Tibial artery (tissue), 4 donors: ENCODE results near the gene CREBRF.

Source experiments
- DNase-seq, 2 donors: peaks; one replicate each; pipeline ENCODE4 v3.0.0-alpha.2; 2019
- H3K27ac ChIP-seq, 2 donors: fragments of 200-600 bp; sonication (generic) in 1 of 2; 1 replicate in 1 of 2; 2 replicates in 1 of 2; pipeline ENCODE4 v1.5.1; 2018 to 2019; ENCODE audit warnings: mild to moderate bottlenecking in 1 of 2
- H3K27me3 ChIP-seq, 2 donors: fragments of 200-600 bp; sonication (generic) in 1 of 2; one replicate each; pipeline versions ENCODE4 v1.5.1 to v1.6.0; 2016 to 2019
- H3K36me3 ChIP-seq, 3 donors: fragments of 200-600 bp; sonication (generic) in 2 of 3; one replicate each; pipeline ENCODE4 v1.5.1; 2016 to 2019; ENCODE audit warnings: mild to moderate bottlenecking in 2 of 3
- H3K4me1 ChIP-seq, 4 donors: fragments of 200-600 bp; sonication (generic) in 2 of 4; 1 replicate in 3 of 4; 2 replicates in 1 of 4; pipeline ENCODE4 v1.5.1; 2016 to 2019
- H3K4me3 ChIP-seq, 2 donors: fragments of 200-600 bp; sonication (generic) in 1 of 2; 1 replicate in 1 of 2; 2 replicates in 1 of 2; pipeline ENCODE4 v1.5.1; 2018 to 2019; ENCODE audit warnings: mild to moderate bottlenecking in 2 of 2
- H3K9me3 ChIP-seq, 3 donors: fragments of 200-600 bp; sonication (generic) in 1 of 3; one replicate each; pipeline ENCODE4 v1.5.1; 2016 to 2019
- CTCF ChIP-seq, 2 experiments: fragments of 200-600 bp in 1 of 2; fragments of 450-650 bp in 1 of 2; IDR thresholded peaks; one replicate each; pipeline ENCODE4 v1.5.1; 2017 to 2019; ENCODE audit warnings: antibody characterized with exemption in 2 of 2, mild to moderate bottlenecking in 1 of 2, moderate library complexity in 1 of 2
- intact Hi-C: fragments of 100-400 bp; cut with DNase I; formaldehyde crosslinking; loops from one replicate; pipeline ENCODE4 v1.15.0; 2023; ENCODE audit warnings: low total_unique reads

CREBRF gene

GRCh38 chr5:173159256-173159655 is 103.1 kb downstream of the CREBRF start:
- Histone ChIP-seq H3K27me3 (no peaks in the 10 kb centered on the region), H3K27ac (no peak overlapping the region), H3K36me3 (peaks cover 80 to 95% (median 95%) of the 10 kb centered on the region in 3 donors), H3K4me1 (no peaks in the 10 kb centered on the region), H3K9me3 (no peaks in the 10 kb centered on the region), H3K4me3 (no peak overlapping the region)
- TF ChIP-seq CTCF (IDR thresholded peaks at IDR 0.05), result no peak
- intact Hi-C loops, result no loop called here
- DNase-seq, result no peak

- intact Hi-C loops, result no loop called here
- peaks cover 64 to 86% (median 85%) of the 10 kb centered on the region in 3 donors for H3K36me3 ChIP-seq
- H3K27me3 ChIP-seq, result no peaks in the 10 kb centered on the region
- no peak overlapping the region for H3K27ac ChIP-seq
- no peaks in the 10 kb centered on the region for H3K9me3 ChIP-seq
- no peak overlapping the region for H3K4me3 ChIP-seq
- TF ChIP-seq CTCF (IDR thresholded peaks at IDR 0.05), result no peak
- no peak for DNase-seq
- H3K4me1 ChIP-seq, result no peaks in the 10 kb centered on the region
Measured at GRCh38 chr5:173161148-173161547, 105.0 kb downstream of the CREBRF start.

- Histone ChIP-seq H3K27ac (no peak overlapping the region), H3K4me1 (no peaks in the 10 kb centered on the region), H3K36me3 (peaks cover 51 to 68% (median 67%) of the 10 kb centered on the region in 3 donors), H3K4me3 (no peak overlapping the region), H3K27me3 (no peaks in the 10 kb centered on the region), H3K9me3 (no peaks in the 10 kb centered on the region)
- no peak for TF ChIP-seq CTCF (IDR thresholded peaks at IDR 0.05)
- DNase-seq, result no peak
- intact Hi-C loops, result no loop called here
Measured at GRCh38 chr5:173163219-173163618, 107.1 kb downstream of the CREBRF start.

DNA sequence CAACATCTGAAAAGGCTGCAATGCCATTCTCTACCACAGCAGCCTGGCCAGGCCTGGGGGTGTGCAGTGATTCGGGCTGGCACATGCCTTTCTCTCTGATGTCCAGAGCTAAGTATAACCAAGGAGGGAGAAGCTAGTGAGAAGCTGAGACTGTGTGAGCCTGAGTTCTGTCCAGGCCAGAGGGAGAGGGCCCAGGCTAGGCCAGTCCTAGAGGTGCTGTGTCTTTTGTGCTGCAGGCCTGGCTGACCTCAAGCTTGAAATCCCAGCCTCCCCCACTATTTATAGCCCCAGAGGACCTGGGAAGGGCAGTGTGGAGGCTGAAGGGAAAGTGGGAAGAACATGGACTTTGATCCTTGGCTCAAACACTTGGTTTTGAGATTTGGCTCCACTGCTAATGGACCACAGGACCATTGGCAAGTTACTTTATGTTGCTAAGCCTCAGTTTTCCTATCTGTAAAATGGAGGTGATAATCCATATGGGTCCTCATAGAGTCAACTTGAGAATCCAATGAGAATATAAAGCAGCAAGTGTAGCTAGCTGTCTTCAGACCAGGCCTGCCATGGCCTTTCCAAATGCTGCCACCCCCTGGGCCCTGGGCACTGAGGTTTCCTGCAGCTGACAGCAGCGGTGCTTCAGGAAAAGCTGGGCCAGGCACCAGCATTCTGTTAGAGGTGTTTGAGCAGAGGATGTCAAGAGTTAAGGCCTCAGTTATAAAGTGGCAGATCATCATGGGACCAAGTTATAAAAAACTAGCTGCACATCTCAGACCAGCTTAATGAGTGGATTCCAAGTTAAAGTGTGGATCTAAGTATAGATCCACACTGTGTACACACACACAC is 109.2 kb downstream of the CREBRF start:
- no peaks in the 10 kb centered on the region for H3K9me3 ChIP-seq
- no peaks in the 10 kb centered on the region for H3K27me3 ChIP-seq
- peaks cover 32 to 49% (median 46%) of the 10 kb centered on the region in 3 donors for H3K36me3 ChIP-seq
- no peak overlapping the region for H3K27ac ChIP-seq
- H3K4me1 ChIP-seq, result no peaks in the 10 kb centered on the region
- no peak for TF ChIP-seq CTCF (IDR thresholded peaks at IDR 0.05)
- DNase-seq, result no peak
- intact Hi-C loops, result no loop called here
- H3K4me3 ChIP-seq, result no peak overlapping the region

DNA sequence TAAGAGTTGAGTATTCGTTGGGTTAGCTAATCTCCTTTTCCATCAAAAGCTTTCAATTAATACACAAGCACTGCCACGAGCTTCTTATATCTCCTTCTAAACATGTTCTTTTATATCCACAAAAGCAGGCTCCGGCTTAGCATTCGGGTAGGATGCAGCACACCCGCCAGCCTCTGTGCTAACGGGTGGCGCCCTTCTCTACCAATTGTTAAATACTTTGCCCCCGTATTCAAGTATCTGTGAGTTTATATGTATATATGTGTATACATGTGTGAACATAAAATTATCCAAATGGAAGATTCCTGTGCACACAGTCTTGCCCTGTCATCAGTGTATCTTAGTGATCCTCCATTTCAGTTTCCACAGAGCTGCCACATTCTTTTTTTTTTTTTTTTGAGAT is 116.0 kb downstream of the CREBRF start:
- no peak for DNase-seq
- no peaks in the 10 kb centered on the region for H3K9me3 ChIP-seq
- TF ChIP-seq CTCF (IDR thresholded peaks at IDR 0.05), result no peak
- H3K4me1 ChIP-seq, result no peaks in the 10 kb centered on the region
- no peak overlapping the region for H3K4me3 ChIP-seq
- H3K27ac ChIP-seq, result no peak overlapping the region
- intact Hi-C loops, result no loop called here
- no peaks in the 10 kb centered on the region for H3K36me3 ChIP-seq
- no peaks in the 10 kb centered on the region for H3K27me3 ChIP-seq
